Large intestine (tissue), 12 donors: ENCODE results near the gene MAGEA2. TPM values are rescaled to one million over a fixed set of nuclear protein-coding genes. Genes with fewer than 3 reads are reported as not detected.
"Not testable (repeated sequence)": the region's sequence is repeated elsewhere in the genome, so short reads cannot be mapped to it uniquely, and the experiment has no call there.

Source experiments
- DNase-seq, 2 donors: peaks; one replicate each; pipeline versions ENCODE4 v3.0.0 to v3.0.0-alpha.2; 2013
- H3K27ac ChIP-seq: one replicate; pipeline ENCODE4 v1.5.1; 2013; ENCODE audit warnings: low read length
- H3K27me3 ChIP-seq: 2 replicates; pipeline ENCODE4 v1.6.1; 2013; ENCODE audit warnings: low read length; ENCODE audit not compliant: control insufficient read depth, insufficient read depth
- H3K36me3 ChIP-seq: 2 replicates; pipeline ENCODE4 v1.6.1; 2013; ENCODE audit warnings: low read length; ENCODE audit not compliant: control insufficient read depth, insufficient read depth
- H3K4me1 ChIP-seq: one replicate; pipeline ENCODE4 v1.6.1; 2013; ENCODE audit warnings: low read length; ENCODE audit not compliant: control insufficient read depth, insufficient read depth
- H3K4me3 ChIP-seq: one replicate; pipeline ENCODE4 v1.5.1; 2013; ENCODE audit warnings: low read length
- H3K9me3 ChIP-seq: one replicate; pipeline ENCODE4 v1.6.1; 2013; ENCODE audit warnings: mild to moderate bottlenecking, low read depth, low read length, moderate library complexity; ENCODE audit not compliant: control insufficient read depth
- WGBS: methylation state at CpG from one replicate; pipeline ENCODE4 v1.1.5; 2013; ENCODE audit warnings: low lambda C conversion rate; ENCODE audit not compliant: insufficient coverage; 5-methylcytosine and 5-hydroxymethylcytosine counted together
- long read RNA-seq, 11 donors: transcript quantifications; one replicate each; lab custom pipeline, GENCODE V29; 2026
- polyA plus RNA-seq: library from polyadenylated mRNA; unstranded; fragments of 120-200 nt; gene quantifications from one replicate; pipeline ENCODE4 v1.2.1, GENCODE V29; 2013

The MAGEA2 gene
- polyA plus RNA-seq, result not detected
- long read RNA-seq, donor 1, result 0 reads
- long read RNA-seq, donor 2, result 0 reads
- long read RNA-seq, donor 3, result 0 reads
- long read RNA-seq, donor 4, result 0 reads
- long read RNA-seq, donor 5, result 0 reads
- long read RNA-seq, donor 6, result 0 reads
- long read RNA-seq, donor 7, result 0 reads
- long read RNA-seq, donor 8, result 0 reads
- long read RNA-seq, donor 9, result 0 reads
- long read RNA-seq, donor 10, result 0 reads
- long read RNA-seq, donor 11, result 0 reads

DNA sequence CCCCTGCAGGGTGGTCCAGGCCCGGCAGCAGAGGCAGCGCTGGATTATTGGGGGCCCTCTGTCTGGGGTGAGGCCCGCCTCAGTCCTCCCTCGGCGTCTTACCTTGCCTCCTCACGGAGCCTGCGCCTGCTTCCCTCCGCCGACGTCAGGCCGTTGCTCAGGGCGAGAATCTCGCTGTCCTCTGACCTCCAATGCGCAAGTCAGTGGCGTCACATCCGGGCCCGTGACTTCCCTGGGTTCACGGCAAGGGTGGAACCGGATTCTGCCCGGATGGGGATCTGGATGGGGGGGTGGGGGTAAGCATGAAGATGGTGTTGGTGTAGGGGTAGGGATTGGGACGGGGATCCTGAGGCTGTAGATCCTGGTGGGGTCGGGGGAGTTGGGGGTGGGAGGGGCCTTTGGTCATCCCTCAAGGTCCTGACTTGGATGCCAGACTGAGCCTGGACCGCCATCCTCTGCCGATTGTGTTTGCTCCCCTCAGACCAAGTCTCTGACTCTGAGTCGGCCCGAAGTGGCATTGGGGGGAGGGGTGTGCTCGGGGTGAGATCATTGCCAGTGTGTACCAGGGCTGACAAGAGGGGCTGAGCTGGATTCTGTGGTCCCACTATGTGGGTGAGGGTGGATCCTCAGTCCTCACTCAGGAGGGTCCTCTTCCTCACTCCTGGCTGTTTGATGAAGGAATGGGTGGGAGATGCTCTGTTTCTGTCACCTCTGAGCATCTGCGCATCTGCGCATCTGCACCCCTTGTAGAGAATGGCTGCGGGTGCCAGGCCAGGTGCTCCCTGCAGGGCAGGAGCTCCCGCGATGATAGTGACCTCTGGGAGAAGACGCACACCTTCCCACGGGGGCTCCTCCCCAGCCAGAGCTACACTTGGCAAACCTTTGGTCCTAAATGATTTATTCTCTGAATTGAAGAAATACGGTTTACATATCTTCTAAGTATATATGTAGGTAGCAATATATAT is at the start of gene MAGEA2:
TSS of gene MAGEA2 (minus strand) at position 157 of the 965 bp plus-strand sequence. CDS start 2,479 bp downstream, outside the sequence.
- not testable (repeated sequence) for H3K4me1 ChIP-seq, DNase-seq, H3K27me3 ChIP-seq, H3K36me3 ChIP-seq, H3K4me3 ChIP-seq, H3K27ac ChIP-seq, H3K9me3 ChIP-seq
- WGBS, result no CpG with 5 or more reads among the region's 35 CpGs

GRCh38 chrX:152798945-152799344 is 45.3 kb upstream of the MAGEA2 start:
- Histone ChIP-seq H3K27ac (no peak overlapping the region), H3K27me3 (no peaks in the 10 kb centered on the region), H3K36me3 (no peaks in the 10 kb centered on the region), H3K4me1 (no peaks in the 10 kb centered on the region), H3K9me3 (no peaks in the 10 kb centered on the region), H3K4me3 (no peak overlapping the region)
- peak in 1 of 2 donors; percentile 38 for DNase-seq
- WGBS, result no CpG with 5 or more reads among the region's 1 CpG

- not testable (repeated sequence) for H3K36me3 ChIP-seq, H3K27me3 ChIP-seq, H3K9me3 ChIP-seq, H3K4me1 ChIP-seq, H3K4me3 ChIP-seq, DNase-seq, H3K27ac ChIP-seq
- no CpG with 5 or more reads among the region's 3 CpGs for WGBS
Measured at GRCh38 chrX:152787062-152787461, 33.4 kb upstream of the MAGEA2 start.

DNA sequence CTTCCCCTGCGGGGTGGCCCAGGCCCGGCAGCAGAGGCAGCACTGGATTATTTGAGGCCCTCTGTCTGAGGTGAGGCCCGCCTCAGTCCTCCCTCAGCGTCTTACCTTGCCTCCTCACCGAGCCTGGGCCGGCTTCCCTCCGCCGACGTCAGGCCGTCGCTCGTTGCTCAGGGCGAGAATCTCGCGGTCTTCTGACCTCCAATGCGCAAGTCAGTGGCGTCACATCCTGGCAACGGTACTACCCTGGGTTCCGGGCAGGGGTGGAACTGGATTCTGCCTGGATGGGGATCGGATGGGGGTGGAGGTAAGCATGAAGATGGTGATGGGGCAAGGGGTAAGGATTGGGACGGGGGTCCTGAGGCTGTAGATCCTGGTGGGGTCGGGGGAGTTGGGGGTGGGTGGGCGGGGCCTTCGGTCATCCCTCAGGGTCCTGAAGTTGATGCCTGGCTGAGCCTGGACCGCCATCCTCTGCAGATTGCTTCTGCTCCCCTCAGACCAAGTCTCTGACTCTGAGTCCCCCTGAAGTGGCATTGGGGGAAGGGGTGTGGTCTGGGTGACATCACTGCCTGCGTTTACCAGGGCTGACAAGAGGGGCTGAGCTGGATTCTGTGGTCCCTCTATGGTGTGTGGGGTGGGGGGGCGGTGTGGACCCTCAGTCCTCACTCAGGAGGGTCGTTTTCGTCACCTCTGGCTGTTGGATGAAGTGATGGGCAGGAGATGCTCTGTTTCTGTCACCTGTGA is 16.1 kb upstream of the MAGEA2 start, which contains the start of gene MAGEA6:
TSS of gene MAGEA6 (minus strand) at position 141 of the 741 bp plus-strand sequence. CDS start 2,039 bp downstream, outside the sequence.
- H3K27ac ChIP-seq, H3K36me3 ChIP-seq, H3K4me1 ChIP-seq, H3K4me3 ChIP-seq, H3K9me3 ChIP-seq, H3K27me3 ChIP-seq, DNase-seq: not testable (repeated sequence)
- no CpG with 5 or more reads among the region's 29 CpGs for WGBS

GRCh38 chrX:152766562-152766961 is 12.9 kb upstream of the MAGEA2 start:
- H3K36me3 ChIP-seq, H3K4me3 ChIP-seq, H3K27ac ChIP-seq, H3K4me1 ChIP-seq, H3K9me3 ChIP-seq, DNase-seq, H3K27me3 ChIP-seq: not testable (repeated sequence)
- WGBS, result no CpG with 5 or more reads among the region's 9 CpGs

DNA sequence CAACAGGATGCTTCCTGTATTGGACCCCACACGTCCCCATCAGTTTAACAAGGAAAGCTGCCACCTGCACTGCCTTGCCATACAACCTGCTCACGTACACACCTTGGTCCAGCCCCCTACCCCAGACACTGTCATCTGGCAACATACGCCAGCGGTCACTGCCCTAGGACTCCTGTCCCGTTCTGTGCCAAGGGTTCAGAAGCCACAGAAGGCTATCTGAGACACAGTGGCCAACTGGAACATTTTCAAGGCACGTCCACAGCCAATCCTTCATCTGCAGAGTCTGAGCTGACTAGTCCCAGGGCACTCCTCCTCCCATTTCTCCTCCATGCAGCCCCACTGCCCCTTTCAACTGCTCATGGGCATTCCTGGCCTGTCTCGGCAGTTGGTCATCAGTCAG is 7.9 kb upstream of the MAGEA2 start:
- not testable (repeated sequence) for H3K36me3 ChIP-seq, H3K4me3 ChIP-seq, DNase-seq, H3K9me3 ChIP-seq, H3K27ac ChIP-seq, H3K4me1 ChIP-seq, H3K27me3 ChIP-seq
- no CpG with 5 or more reads among the region's 7 CpGs for WGBS

DNA sequence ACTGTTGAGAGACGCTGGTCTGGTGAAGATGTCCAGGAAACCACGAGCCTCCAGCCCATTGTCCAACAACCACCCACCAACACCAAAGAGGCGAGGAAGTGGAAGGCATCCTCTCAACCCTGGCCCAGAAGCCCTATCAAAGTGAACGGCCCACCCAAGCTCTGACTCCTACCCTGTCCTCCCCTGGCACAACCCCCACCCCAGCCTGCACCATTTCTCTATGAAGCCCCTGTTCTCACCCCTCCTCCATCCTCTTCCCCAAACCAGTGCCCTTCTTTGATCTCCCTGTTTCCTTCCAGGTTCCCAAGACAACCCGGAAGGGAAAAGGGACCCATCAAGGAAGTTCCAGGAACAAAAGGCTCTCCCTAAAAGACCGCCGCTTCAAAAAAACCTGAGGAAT is 5.9 kb upstream of the MAGEA2 start:
- H3K4me1 ChIP-seq, DNase-seq, H3K27ac ChIP-seq, H3K4me3 ChIP-seq, H3K27me3 ChIP-seq, H3K36me3 ChIP-seq, H3K9me3 ChIP-seq: not testable (repeated sequence)
- WGBS, result no CpG with 5 or more reads among the region's 7 CpGs

GRCh38 chrX:152758918-152759317 is 5.3 kb upstream of the MAGEA2 start, which contains the start of gene CSAG3:
TSS of gene CSAG3 (plus strand) at chrX:152759218.
- not testable (repeated sequence) for H3K4me3 ChIP-seq, H3K4me1 ChIP-seq, DNase-seq, H3K9me3 ChIP-seq, H3K27me3 ChIP-seq, H3K36me3 ChIP-seq, H3K27ac ChIP-seq
- WGBS, result no CpG with 5 or more reads among the region's 2 CpGs

- not testable (repeated sequence) for H3K9me3 ChIP-seq, H3K27me3 ChIP-seq, H3K4me3 ChIP-seq, H3K36me3 ChIP-seq, DNase-seq, H3K4me1 ChIP-seq, H3K27ac ChIP-seq
- WGBS, result no CpG with 5 or more reads among the region's 5 CpGs
Measured at GRCh38 chrX:152754871-152755270, 1.2 kb upstream of the MAGEA2 start.

DNA sequence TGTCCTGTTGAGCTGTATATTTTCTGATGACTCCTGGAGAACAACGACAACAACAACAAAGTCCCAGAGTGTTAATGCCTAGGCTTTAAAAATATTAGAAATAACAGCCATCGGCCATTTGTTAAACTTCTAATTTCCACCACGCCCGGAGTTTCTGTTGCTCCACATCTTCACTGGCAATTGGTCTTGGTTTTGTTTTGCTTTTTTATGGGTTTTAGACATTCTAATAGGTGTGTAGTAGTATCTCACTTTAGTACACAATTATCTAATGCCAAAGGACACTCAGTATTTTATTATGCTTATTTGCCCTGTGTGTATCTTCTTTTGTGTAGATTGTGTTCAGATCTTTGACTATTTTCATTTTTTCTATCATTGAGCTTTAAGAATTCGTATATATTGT is 15.1 kb downstream of the MAGEA2 start:
- DNase-seq, result no peak
- Histone ChIP-seq H3K27ac (no peak overlapping the region), H3K4me1 (no peaks in the 10 kb centered on the region), H3K9me3 (no peaks in the 10 kb centered on the region), H3K36me3 (no peaks in the 10 kb centered on the region), H3K27me3 (no peaks in the 10 kb centered on the region), H3K4me3 (no peak overlapping the region)
- no CpG with 5 or more reads among the region's 5 CpGs for WGBS
